SK-N-MC (cell line): Measurements from ENCODE around the gene RPS5.

Experiments
- EZH2 ChIP-seq: fragments of 200-600 bp; sonication (generic); IDR thresholded peaks from one replicate; pipeline ENCODE4 v1.6.1; 2017; ENCODE audit warnings: antibody characterized with exemption
- FOXP2 ChIP-seq: optimal IDR thresholded peaks from 2 replicates; pipeline ENCODE3; 2011; ENCODE audit warnings: mild to moderate bottlenecking, moderate library complexity; ENCODE audit not compliant: insufficient read depth; ENCODE audit errors: extremely low read length, control extremely low read depth
- POLR2AphosphoS5 ChIP-seq: IDR thresholded peaks from 2 replicates; pipeline ENCODE4 v1.6.1; 2012; ENCODE audit warnings: mild to moderate bottlenecking, low read depth, low read length, borderline replicate concordance

GRCh38 chr19:58345558-58345957, 41.5 kb upstream of the RPS5 start:
- TF ChIP-seq POLR2AphosphoS5 (no peak), EZH2 (no peak), FOXP2 (no peak)
